Sigmoid colon (tissue), 7 donors: Measurements from ENCODE around the gene BRPF3. TPM values are rescaled to one million over a fixed set of nuclear protein-coding genes. Genes with fewer than 3 reads are reported as not detected.

Experiments
- DNase-seq: peaks from one replicate; pipeline ENCODE4 v3.0.0-alpha.2; 2019
- H3K27ac ChIP-seq, 4 donors: fragments of 200-600 bp; sonication (generic); one replicate each; pipeline ENCODE4 v1.5.1; 2016 to 2019; ENCODE audit warnings: mild to moderate bottlenecking in 1 of 4
- H3K27me3 ChIP-seq, 3 donors: fragments of 200-600 bp; sonication (generic); one replicate each; pipeline ENCODE4 v1.5.1; 2019; ENCODE audit warnings: mild to moderate bottlenecking in 1 of 3
- H3K36me3 ChIP-seq, 4 donors: fragments of 200-600 bp; sonication (generic); one replicate each; pipeline ENCODE4 v1.5.1; 2016 to 2019
- H3K4me1 ChIP-seq, 4 donors: fragments of 200-600 bp; sonication (generic); one replicate each; pipeline ENCODE4 v1.5.1; 2017 to 2019
- H3K4me3 ChIP-seq, 4 donors: fragments of 200-600 bp; sonication (generic); one replicate each; pipeline ENCODE4 v1.5.1; 2017 to 2019; ENCODE audit warnings: mild to moderate bottlenecking in 2 of 4, moderate library complexity in 1 of 4
- H3K9me3 ChIP-seq, 4 donors: fragments of 200-600 bp in 3 of 4; sonication (generic) in 3 of 4; one replicate each; pipeline versions ENCODE4 v1.5.1 to v1.6.1; 2013 to 2019
- CTCF ChIP-seq, 4 experiments: fragments of 450-650 bp in 3 of 4; fragments of 200-600 bp in 1 of 4; IDR thresholded peaks; one replicate each; pipeline ENCODE4 v1.5.1; 2016 to 2019; ENCODE audit warnings: antibody characterized with exemption in 4 of 4, mild to moderate bottlenecking in 3 of 4, moderate library complexity in 2 of 4
- EP300 ChIP-seq, 4 donors: sonication (generic); formaldehyde crosslinking; IDR thresholded peaks; one replicate each; pipeline ENCODE4 v1.6.1; 2017; ENCODE audit warnings: antibody characterized with exemption in 4 of 4
- POLR2A ChIP-seq, 2 donors: fragments of 450-650 bp; IDR thresholded peaks; one replicate each; pipeline ENCODE4 v1.6.1; 2016; ENCODE audit warnings: antibody characterized with exemption in 2 of 2, mild to moderate bottlenecking in 2 of 2, moderate library complexity in 2 of 2
- POLR2AphosphoS5 ChIP-seq, 4 donors: sonication (generic); formaldehyde crosslinking; IDR thresholded peaks; one replicate each; pipeline ENCODE4 v1.6.1; 2017; ENCODE audit warnings: antibody characterized with exemption in 4 of 4
- WGBS, 2 donors: extraction: QIAGEN DNeasy Blood & Tissue Kit; methylation state at CpG; one replicate each; pipeline ENCODE4 v1.1.7; 2013; 5-methylcytosine and 5-hydroxymethylcytosine counted together
- intact Hi-C: fragments of 100-400 bp; cut with DNase I; formaldehyde crosslinking; loops from one replicate; pipeline ENCODE4 v1.15.1; 2023
- polyA plus RNA-seq, 3 donors: library from polyadenylated mRNA; stranded (reverse); fragments of 200-250 nt; gene quantifications; one replicate each; pipeline ENCODE4 v1.2.3, GENCODE V29; 2013
- total RNA-seq, 4 donors: library from RNA; depleted of rRNA; stranded (reverse); fragments of >200 nt; gene quantifications; one replicate each; pipeline ENCODE4 v1.1.0, GENCODE V29; 2016
- donor health status: healthy with polysubstance abuse.
- donor health status: Bipolar disorder and iron deficiency.
- donor health status: healthy.

The BRPF3 gene
- total and polyA plus RNA-seq, 7 donors, result 11.2 to 41.8 (median 26.9) TPM

GRCh38 chr6:36235309-36235708 is 38.8 kb downstream of the BRPF3 start:
- H3K4me3 ChIP-seq, result no peak overlapping the region
- intact Hi-C loops, result no loop called here
- 16 to 44% methylated on average over 3 of the region's 3 CpGs for WGBS, 2 donors
- H3K27me3 ChIP-seq, result no peaks in the 10 kb centered on the region
- no peaks in the 10 kb centered on the region for H3K4me1 ChIP-seq
- DNase-seq, result peak; percentile 41
- no peaks in the 10 kb centered on the region for H3K9me3 ChIP-seq
- H3K36me3 ChIP-seq, result peaks cover 6 to 43% (median 16%) of the 10 kb centered on the region in 4 donors
- no peak overlapping the region for H3K27ac ChIP-seq
- TF ChIP-seq POLR2AphosphoS5 (IDR thresholded peaks at IDR 0.05) (no peak), CTCF (IDR thresholded peaks at IDR 0.05) (no peak), EP300 (IDR thresholded peaks at IDR 0.05) (no peak), POLR2A (IDR thresholded peaks at IDR 0.05) (no peak)

GRCh38 chr6:36235862-36236261 is 39.3 kb downstream of the BRPF3 start:
- 96 to 97% methylated on average over 17 of the region's 17 CpGs for WGBS, 2 donors
- Histone ChIP-seq H3K4me1 (no peaks in the 10 kb centered on the region), H3K4me3 (no peak overlapping the region), H3K9me3 (no peaks in the 10 kb centered on the region), H3K27me3 (no peaks in the 10 kb centered on the region), H3K36me3 (peaks cover under 1 to 37% (median 11%) of the 10 kb centered on the region in 4 donors), H3K27ac (no peak overlapping the region)
- TF ChIP-seq CTCF (IDR thresholded peaks at IDR 0.05), result no peak
- no peak for TF ChIP-seq EP300 (IDR thresholded peaks at IDR 0.05)
- intact Hi-C loops, result no loop called here
- DNase-seq, result no peak

GRCh38 chr6:36239774-36240173 is 43.2 kb downstream of the BRPF3 start:
- no peaks in the 10 kb centered on the region for H3K9me3 ChIP-seq
- no peak for TF ChIP-seq POLR2AphosphoS5 (IDR thresholded peaks at IDR 0.05)
- no peak for TF ChIP-seq POLR2A (IDR thresholded peaks at IDR 0.05)
- TF ChIP-seq EP300 (IDR thresholded peaks at IDR 0.05), result no peak
- no peak for TF ChIP-seq CTCF (IDR thresholded peaks at IDR 0.05)
- DNase-seq, result no peak
- no peak overlapping the region for H3K27ac ChIP-seq
- no peaks in the 10 kb centered on the region for H3K27me3 ChIP-seq
- 78 to 84% methylated on average over 5 of the region's 5 CpGs for WGBS, 2 donors
- no peaks in the 10 kb centered on the region for H3K36me3 ChIP-seq
- intact Hi-C loops, result no loop called here
- H3K4me1 ChIP-seq, result no peaks in the 10 kb centered on the region
- H3K4me3 ChIP-seq, result no peak overlapping the region

- no peaks in the 10 kb centered on the region for H3K9me3 ChIP-seq
- TF ChIP-seq POLR2A (IDR thresholded peaks at IDR 0.05) (no peak), EP300 (IDR thresholded peaks at IDR 0.05) (no peak), POLR2AphosphoS5 (IDR thresholded peaks at IDR 0.05) (no peak), CTCF (IDR thresholded peaks at IDR 0.05) (no peak)
- no peaks in the 10 kb centered on the region for H3K4me1 ChIP-seq
- DNase-seq, result no peak
- no peaks in the 10 kb centered on the region for H3K36me3 ChIP-seq
- WGBS, 2 donors, result 42 to 79% methylated on average over 10 of the region's 10 CpGs
- H3K27me3 ChIP-seq, result no peaks in the 10 kb centered on the region
- H3K27ac ChIP-seq, result no peak overlapping the region
- no peak overlapping the region for H3K4me3 ChIP-seq
- intact Hi-C loops, result no loop called here
Measured at GRCh38 chr6:36241728-36242127, 45.2 kb downstream of the BRPF3 start.

- no peaks in the 10 kb centered on the region for H3K4me1 ChIP-seq
- no peak overlapping the region for H3K4me3 ChIP-seq
- intact Hi-C loops, result no loop called here
- H3K27ac ChIP-seq, result no peak overlapping the region
- DNase-seq, result no peak
- H3K27me3 ChIP-seq, result no peaks in the 10 kb centered on the region
- no peaks in the 10 kb centered on the region for H3K9me3 ChIP-seq
- no peaks in the 10 kb centered on the region for H3K36me3 ChIP-seq
- TF ChIP-seq CTCF (IDR thresholded peaks at IDR 0.05) (no peak), EP300 (IDR thresholded peaks at IDR 0.05) (no peak), POLR2AphosphoS5 (IDR thresholded peaks at IDR 0.05) (no peak), POLR2A (IDR thresholded peaks at IDR 0.05) (no peak)
- WGBS, 2 donors, result 84 to 91% methylated on average over 5 of the region's 5 CpGs
Measured at GRCh38 chr6:36242161-36242560, 45.6 kb downstream of the BRPF3 start.
